Adipocyte (in vitro differentiated cells): ENCODE data around the gene RPS19BP1.
"Not testable (repeated sequence)": the region's sequence is repeated elsewhere in the genome, so short reads cannot be mapped to it uniquely, and the experiment has no call there.

Experiments
- DNase-seq: peaks from one replicate; pipeline ENCODE4 v3.0.0-alpha.2; 2015; ENCODE audit warnings: low read depth
- H3K27me3 ChIP-seq: replicated peaks from 2 replicates; pipeline ENCODE4 v1.7.0; 2013; ENCODE audit warnings: mild to moderate bottlenecking, low read length, moderate library complexity; ENCODE audit not compliant: control insufficient read depth, insufficient read depth
- H3K36me3 ChIP-seq: 2 replicates; pipeline ENCODE4 v1.7.0; 2013; ENCODE audit warnings: low read length, mild to moderate bottlenecking, moderate library complexity; ENCODE audit not compliant: control insufficient read depth, insufficient read depth, severe bottlenecking
- H3K4me1 ChIP-seq: 2 replicates; pipeline ENCODE4 v1.7.0; 2013; ENCODE audit warnings: mild to moderate bottlenecking, low read length, moderate library complexity; ENCODE audit not compliant: control insufficient read depth, insufficient read depth
- H3K4me3 ChIP-seq: 2 replicates; pipeline ENCODE4 v1.7.0; 2013; ENCODE audit warnings: mild to moderate bottlenecking, low read length, moderate library complexity
- H3K9ac ChIP-seq: 2 replicates; pipeline ENCODE4 v1.7.0; 2013; ENCODE audit warnings: mild to moderate bottlenecking, low read length, moderate library complexity
- H3K9me3 ChIP-seq: 2 replicates; pipeline ENCODE4 v1.7.0; 2013; ENCODE audit warnings: mild to moderate bottlenecking, low read length, moderate library complexity; ENCODE audit not compliant: control insufficient read depth

RPS19BP1 gene

DNA sequence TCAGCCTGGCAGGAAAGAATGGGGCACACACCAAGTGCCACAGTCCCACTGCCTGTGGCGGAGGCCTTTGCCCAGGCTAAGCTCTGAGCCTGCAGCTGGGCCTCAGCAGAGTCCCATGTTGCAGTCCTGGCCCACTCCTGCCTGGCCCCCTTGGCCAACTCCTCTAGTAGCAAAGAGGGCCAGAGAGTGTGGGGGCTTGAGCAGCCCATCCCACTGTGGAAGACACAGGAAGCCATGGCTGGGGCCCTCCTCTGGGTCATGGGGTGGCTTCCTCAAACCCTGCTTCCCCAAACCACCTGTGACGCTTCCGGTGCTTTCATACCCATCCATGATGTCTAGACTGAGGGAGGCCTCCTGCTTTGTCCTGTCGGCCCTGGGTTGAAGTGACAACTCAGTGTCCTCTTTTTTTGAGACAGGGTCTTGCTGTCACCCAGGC, 5.8 kb downstream of the RPS19BP1 start:
- Histone ChIP-seq H3K36me3 (peaks cover 57% of the 10 kb centered on the region), H3K27me3 (no peaks in the 10 kb centered on the region), H3K4me3 (no peak overlapping the region), H3K9ac (no peak overlapping the region), H3K4me1 (peaks cover 56% of the 10 kb centered on the region), H3K9me3 (no peaks in the 10 kb centered on the region)
- no peak for DNase-seq

DNA sequence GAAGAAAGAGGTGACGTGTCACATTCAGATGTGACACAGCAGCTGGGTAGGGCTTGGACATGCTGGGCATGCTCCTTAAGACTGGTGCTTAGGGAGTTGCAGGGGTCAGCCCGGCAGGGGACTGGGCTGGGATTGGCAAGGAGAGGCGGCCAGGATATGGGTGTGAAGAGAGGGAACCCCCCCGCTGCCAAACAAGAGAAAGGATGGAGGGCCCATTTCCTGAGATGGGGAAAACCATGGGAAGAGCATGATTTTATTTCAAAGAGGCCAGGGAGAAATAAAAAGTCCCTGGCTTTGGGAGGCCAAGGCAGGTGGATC, 6.9 kb downstream of the RPS19BP1 start:
- DNase-seq: no peak
- Histone ChIP-seq H3K4me1 (peaks cover 45% of the 10 kb centered on the region), H3K27me3 (no peaks in the 10 kb centered on the region), H3K9me3 (no peaks in the 10 kb centered on the region), H3K4me3 (no peak overlapping the region), H3K36me3 (peaks cover 64% of the 10 kb centered on the region), H3K9ac (no peak overlapping the region)

DNA sequence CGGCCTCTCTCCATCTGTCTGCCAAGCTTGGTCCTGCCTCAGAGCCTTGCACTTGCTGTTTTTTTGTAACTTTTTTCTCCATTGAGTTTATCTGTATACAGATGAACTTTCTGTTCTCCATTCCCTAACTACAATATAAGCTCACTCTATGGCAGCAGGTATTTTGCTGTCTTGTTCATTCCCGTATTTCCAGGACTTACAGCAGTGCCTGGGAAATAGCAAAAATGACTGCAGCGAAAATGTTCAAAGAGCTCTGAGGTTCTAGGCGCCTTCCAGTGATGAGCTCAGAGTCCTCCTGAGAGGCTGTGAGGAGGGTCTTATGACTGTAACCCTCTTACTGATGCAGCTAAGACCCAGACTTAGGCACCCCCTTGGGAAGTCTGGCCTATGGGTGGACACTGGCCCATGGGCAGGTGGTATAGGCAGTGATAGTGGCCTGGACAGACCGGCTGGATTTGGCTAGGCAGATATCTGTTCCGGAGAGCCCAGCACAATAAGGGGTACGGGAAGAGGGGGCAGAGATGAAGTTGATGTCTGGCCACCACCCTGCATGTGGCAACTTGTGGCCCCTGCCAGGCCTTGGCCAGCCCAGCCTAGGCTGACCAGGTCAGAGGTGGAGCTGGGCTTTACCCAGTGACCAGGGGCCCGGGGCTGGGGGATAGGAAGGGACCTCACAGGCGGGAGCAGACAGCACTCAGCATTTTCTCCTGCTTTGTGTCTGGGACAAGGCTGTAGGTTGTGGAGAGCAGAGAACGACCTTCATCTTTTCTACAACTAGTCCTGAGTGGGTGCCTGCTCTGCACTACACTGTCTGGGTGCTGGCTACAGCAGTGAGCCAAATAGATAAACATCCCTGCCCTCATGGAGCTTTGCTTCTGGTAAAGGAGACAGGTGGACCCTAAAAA, 7.5 kb downstream of the RPS19BP1 start:
- peak overlapping the region; percentile 53 for H3K4me3 ChIP-seq
- peaks cover 60% of the 10 kb centered on the region for H3K36me3 ChIP-seq
- H3K27me3 ChIP-seq: no peaks in the 10 kb centered on the region
- peak overlapping the region; percentile 100 for H3K9ac ChIP-seq
- DNase-seq: no peak
- H3K9me3 ChIP-seq: no peaks in the 10 kb centered on the region
- peaks cover 39% of the 10 kb centered on the region for H3K4me1 ChIP-seq

DNA sequence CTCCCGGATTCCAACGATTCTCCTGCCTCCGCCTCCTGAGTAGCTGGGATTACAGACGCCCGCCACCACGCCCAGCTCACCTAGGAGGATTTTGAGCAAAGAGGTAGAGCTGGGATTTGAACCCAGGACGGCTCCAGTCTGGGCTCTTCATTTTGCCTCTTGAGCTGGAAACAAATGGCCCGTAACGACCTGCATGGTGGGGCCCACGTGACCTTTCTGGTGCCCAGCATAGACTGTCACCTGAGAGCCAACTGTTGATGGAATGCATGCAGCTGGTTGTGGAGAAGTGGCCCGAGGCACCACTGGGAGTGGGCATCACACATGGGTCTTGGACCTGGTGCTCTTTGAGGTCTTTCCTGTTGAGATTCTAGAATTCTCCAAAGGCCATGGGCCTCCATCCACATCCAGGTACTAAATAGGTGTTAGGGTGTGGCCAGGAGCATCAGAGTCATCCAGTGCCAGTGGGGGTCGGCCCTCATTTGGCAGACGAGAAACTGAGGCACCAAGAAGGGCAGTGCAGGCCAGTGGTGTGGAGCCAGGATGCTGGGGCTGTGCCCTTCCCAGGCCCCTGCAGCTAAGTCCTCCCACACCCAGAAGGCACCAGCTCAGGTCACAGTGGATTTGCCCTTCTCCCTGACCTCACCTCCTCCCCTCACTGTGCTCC, 8.3 kb downstream of the RPS19BP1 start:
- Histone ChIP-seq H3K4me1 (peaks cover 33% of the 10 kb centered on the region), H3K9me3 (no peaks in the 10 kb centered on the region), H3K9ac (peak overlapping the region; percentile 100), H3K4me3 (peak overlapping the region; percentile 53), H3K36me3 (peaks cover 53% of the 10 kb centered on the region), H3K27me3 (no peaks in the 10 kb centered on the region)
- DNase-seq: peak; percentile 24

DNA sequence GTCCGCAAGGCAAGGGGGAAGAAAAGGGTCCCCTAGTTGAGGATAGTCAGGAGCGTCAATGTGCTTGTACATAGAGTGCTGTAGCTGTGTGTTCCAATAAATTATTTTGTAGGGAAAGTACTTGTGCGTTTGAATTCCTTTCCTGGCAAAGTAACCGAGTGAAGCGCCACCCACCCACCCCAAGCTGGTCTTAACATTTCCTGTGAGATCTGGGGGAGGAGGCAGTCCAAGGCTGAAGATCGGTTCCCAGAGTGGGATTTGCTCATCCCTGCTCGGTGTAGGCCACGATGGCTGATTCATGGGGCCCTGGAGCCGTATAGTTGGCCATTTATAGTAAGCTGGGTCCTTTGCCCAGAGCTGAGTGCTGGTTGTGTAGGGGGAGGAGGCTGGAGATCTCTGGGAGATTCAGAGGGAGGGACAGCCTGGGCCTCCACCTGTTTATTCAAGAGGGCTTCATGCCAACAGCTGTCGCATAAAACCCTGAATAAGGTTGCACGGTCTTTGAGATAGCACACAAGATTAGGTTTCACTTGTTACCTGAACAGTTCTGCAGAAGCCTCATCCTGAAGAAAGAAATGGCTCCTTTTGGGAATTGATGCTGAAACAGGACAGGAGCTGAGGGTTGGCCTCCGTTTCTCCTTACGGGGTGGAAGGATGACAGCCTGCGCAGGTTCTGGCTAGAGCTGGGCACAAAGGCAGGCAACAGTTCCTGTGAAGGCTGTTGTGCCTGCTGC, 9.8 kb downstream of the RPS19BP1 start:
- Histone ChIP-seq H3K27me3 (no peaks in the 10 kb centered on the region), H3K9ac (peak overlapping the region; percentile 100), H3K4me3 (peak overlapping the region; percentile 95), H3K4me1 (peaks cover 35% of the 10 kb centered on the region), H3K9me3 (no peaks in the 10 kb centered on the region), H3K36me3 (peaks cover 43% of the 10 kb centered on the region)
- DNase-seq: peak; percentile 61

DNA sequence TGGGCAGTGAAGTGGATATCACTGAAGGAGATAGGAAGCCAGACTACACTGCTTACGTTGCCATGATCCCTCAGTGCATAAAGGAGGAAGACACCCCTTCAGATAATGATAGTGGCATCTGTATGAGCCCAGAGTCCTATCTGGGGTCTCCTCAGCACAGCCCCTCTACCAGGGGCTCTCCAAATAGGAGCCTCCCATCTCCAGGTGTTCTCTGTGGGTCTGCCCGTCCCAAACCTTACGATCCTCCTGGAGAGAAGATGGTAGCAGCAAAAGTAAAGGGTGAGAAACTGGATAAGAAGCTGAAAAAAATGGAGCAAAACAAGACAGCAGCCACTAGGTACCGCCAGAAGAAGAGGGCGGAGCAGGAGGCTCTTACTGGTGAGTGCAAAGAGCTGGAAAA, 10.5 kb downstream of the RPS19BP1 start:
- Histone ChIP-seq H3K4me3 (peak overlapping the region; percentile 95), H3K9ac (peak overlapping the region; percentile 100), H3K4me1 (peaks cover 37% of the 10 kb centered on the region), H3K36me3 (peaks cover 46% of the 10 kb centered on the region)
- not testable (repeated sequence) for DNase-seq, H3K9me3 ChIP-seq, H3K27me3 ChIP-seq

DNA sequence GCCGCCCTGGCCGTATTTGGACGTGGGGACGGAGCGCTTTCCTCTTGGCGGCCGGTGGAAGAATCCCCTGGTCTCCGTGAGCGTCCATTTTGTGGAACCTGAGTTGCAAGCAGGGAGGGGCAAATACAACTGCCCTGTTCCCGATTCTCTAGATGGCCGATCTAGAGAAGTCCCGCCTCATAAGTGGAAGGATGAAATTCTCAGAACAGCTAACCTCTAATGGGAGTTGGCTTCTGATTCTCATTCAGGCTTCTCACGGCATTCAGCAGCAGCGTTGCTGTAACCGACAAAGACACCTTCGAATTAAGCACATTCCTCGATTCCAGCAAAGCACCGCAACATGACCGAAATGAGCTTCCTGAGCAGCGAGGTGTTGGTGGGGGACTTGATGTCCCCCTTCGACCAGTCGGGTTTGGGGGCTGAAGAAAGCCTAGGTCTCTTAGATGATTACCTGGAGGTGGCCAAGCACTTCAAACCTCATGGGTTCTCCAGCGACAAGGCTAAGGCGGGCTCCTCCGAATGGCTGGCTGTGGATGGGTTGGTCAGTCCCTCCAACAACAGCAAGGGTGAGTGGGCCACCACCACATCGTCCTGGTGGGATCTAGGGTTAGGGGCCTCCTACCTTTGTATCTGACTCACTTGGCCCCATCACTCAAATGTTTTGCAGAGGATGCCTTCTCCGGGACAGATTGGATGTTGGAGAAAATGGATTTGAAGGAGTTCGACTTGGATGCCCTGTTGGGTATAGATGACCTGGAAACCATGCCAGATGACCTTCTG, 11.3 kb downstream of the RPS19BP1 start:
- peak overlapping the region; percentile 95 for H3K4me3 ChIP-seq
- DNase-seq: peak; percentile 15
- H3K36me3 ChIP-seq: peaks cover 53% of the 10 kb centered on the region
- peaks cover 37% of the 10 kb centered on the region for H3K4me1 ChIP-seq
- H3K9me3 ChIP-seq, H3K27me3 ChIP-seq: not testable (repeated sequence)
- peak overlapping the region; percentile 100 for H3K9ac ChIP-seq

DNA sequence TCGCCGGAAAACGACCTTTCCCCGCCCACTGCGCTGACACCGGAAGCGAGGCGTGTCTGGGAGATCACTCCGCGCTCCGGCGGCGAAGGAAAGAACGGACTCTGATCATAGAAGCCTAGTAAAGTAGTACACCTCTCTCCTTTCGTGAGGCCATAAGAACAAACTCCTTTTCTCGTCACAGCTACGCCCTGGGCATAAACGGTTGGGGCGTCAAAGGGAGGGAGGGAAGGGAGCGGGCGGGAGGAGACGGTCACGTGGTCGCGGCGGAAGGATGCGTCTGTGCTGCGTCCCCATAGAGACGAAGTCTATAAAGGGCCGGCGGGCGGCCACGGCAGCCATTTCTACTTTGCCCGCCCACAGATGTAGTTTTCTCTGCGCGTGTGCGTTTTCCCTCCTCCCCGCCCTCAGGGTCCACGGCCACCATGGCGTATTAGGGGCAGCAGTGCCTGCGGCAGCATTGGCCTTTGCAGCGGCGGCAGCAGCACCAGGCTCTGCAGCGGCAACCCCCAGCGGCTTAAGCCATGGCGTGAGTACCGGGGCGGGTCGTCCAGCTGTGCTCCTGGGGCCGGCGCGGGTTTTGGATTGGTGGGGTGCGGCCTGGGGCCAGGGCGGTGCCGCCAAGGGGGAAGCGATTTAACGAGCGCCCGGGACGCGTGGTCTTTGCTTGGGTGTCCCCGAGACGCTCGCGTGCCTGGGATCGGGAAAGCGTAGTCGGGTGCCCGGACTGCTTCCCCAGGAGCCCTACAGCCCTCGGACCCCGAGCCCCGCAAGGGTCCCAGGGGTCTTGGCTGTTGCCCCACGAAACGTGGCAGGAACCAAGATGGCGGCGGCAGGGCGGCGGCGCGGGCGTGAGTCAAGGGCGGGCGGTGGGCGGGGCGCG, 12.1 kb downstream of the RPS19BP1 start, which contains the start of gene ATF4:
TSS of gene ATF4 (plus strand) at position 337 of the 880 bp plus-strand sequence. CDS start 884 bp downstream, outside the sequence.
- peak within 1 kb of the TSS; percentile 100 for H3K9ac ChIP-seq
- DNase-seq: peak; percentile 94

DNA sequence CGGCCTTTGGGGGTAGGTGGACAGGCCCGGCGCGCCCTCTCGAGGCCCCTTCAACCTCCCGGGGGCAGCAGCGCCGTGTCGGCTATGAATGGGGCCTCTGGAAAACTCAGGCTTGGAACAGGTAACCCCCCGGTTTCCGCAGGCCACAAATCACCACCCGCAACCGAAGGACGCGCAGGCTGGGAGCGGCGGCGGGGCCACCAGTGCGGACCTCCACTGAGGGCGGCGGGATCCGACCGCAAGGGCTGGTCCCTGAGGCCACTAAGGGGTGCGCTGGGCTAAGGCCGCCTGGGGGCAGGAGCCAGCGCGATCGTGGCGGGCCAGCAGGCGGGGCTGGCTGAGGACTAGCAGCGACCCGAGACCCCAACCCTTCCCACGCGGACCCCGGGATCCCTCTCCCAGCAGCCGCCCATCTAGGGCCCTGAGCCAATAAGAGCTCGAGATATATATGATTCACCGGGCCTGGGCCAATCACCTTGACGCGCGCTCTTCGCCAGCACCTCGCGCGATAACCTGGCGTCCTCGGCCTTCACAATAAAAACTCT, 12.8 kb downstream of the RPS19BP1 start:
- Histone ChIP-seq H3K9me3 (no peaks in the 10 kb centered on the region), H3K27me3 (no peaks in the 10 kb centered on the region), H3K4me1 (peaks cover 33% of the 10 kb centered on the region), H3K9ac (peak overlapping the region; percentile 100), H3K36me3 (peaks cover 65% of the 10 kb centered on the region), H3K4me3 (peak overlapping the region; percentile 95)
- DNase-seq: peak; percentile 100

More for the DNA sequence above, 12.1 kb downstream of the RPS19BP1 start, which contains the start of gene ATF4:
- Histone ChIP-seq H3K9me3 (no peaks in the 10 kb centered on the region), H3K4me3 (peak within 1 kb of the TSS; percentile 95), H3K36me3 (peaks cover 61% of the 10 kb centered on the region), H3K4me1 (peaks cover 37% of the 10 kb centered on the region), H3K27me3 (no peaks in the 10 kb centered on the region)
